Body of pancreas (tissue), 4 donors: Measurements from ENCODE around the gene RFTN1. TPM values are rescaled to one million over a fixed set of nuclear protein-coding genes. Genes with fewer than 3 reads are reported as not detected.

ENCODE experiments used
- ATAC-seq: fragments of 150-250 bp; one replicate; pipeline ENCODE4 v1.9.1; 2016
- DNase-seq, 4 donors: peaks; one replicate each; pipeline ENCODE4 v3.0.0-alpha.2; 2019
- H3K27ac ChIP-seq, 4 donors: fragments of 200-600 bp; sonication (generic); 1 replicate in 3 of 4; 2 replicates in 1 of 4; pipeline versions ENCODE4 v1.5.1 to v1.6.1; 2016 to 2019; ENCODE audit warnings: mild to moderate bottlenecking in 1 of 4, mixed read lengths in 1 of 4, moderate library complexity in 1 of 4
- H3K27me3 ChIP-seq, 2 donors: fragments of 200-600 bp; sonication (generic); one replicate each; pipeline ENCODE4 v1.6.0; 2016; ENCODE audit warnings: mild to moderate bottlenecking in 1 of 2
- H3K36me3 ChIP-seq, 2 donors: fragments of 200-600 bp; sonication (generic); replicated peaks in 1 of 2; 2 replicates each; pipeline ENCODE4 v1.5.1; 2016; ENCODE audit warnings: low read depth in 2 of 2; ENCODE audit not compliant: insufficient read depth in 1 of 2
- H3K4me1 ChIP-seq: fragments of 200-600 bp; sonication (generic); one replicate; pipeline ENCODE4 v1.6.0; 2016
- H3K4me3 ChIP-seq, 2 donors: fragments of 200-600 bp; sonication (generic); 1 replicate in 1 of 2; 2 replicates in 1 of 2; pipeline ENCODE4 v1.5.1; 2016 to 2019
- H3K9me3 ChIP-seq, 3 donors: fragments of 200-600 bp; sonication (generic); 1 replicate in 2 of 3; 2 replicates in 1 of 3; pipeline ENCODE4 v1.5.1; 2016
- POLR2A ChIP-seq, 3 donors: fragments of 450-650 bp; IDR thresholded peaks; one replicate each; pipeline ENCODE4 v1.6.1; 2016; ENCODE audit warnings: antibody characterized with exemption in 3 of 3, mild to moderate bottlenecking in 2 of 3
- WGBS, 2 donors: methylation state at CpG; one replicate each; pipeline ENCODE4 v1.1.5; 2017; 5-methylcytosine and 5-hydroxymethylcytosine counted together
- intact Hi-C: fragments of 100-400 bp; cut with DNase I; formaldehyde crosslinking; loops from one replicate; pipeline ENCODE4 v1.15.1; 2023
- total RNA-seq, 2 donors: library from RNA; depleted of rRNA; stranded (reverse); fragments of >200 nt; gene quantifications; one replicate each; pipeline ENCODE4 v1.1.0, GENCODE V29; 2016
- TF ChIP-seq, protein P1 (sequence below), 7 experiments: fragments of 450-650 bp in 4 of 7; fragments of 200-600 bp in 3 of 7; sonication (generic) in 3 of 7; IDR thresholded peaks; one replicate each; pipeline ENCODE4 v1.5.1; 2016 to 2019; ENCODE audit warnings: antibody characterized with exemption in 7 of 7

Gene RFTN1
- total RNA-seq, 2 donors from 2014 or later: 6.5 to 28.0 TPM

DNA sequence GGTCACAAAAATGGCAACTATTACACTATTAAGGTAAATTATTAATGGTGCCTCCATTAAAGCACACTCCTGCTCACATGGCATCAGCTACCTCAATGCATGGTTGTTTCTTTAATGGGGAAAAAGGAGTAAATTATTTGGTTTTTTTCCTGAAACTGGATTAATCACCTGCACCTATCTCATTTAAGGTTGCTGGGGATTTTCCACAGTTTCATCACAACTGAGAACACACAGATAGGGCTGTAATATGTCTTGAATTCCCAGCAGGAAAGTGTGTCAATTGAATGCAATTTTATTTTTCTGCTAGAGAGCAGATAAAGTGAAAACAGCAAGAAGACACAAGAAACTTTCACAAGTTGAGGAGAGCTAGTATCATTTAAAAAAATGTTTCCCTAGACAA, 36.4 kb downstream of the RFTN1 start:
- TF ChIP-seq, protein P1, sequence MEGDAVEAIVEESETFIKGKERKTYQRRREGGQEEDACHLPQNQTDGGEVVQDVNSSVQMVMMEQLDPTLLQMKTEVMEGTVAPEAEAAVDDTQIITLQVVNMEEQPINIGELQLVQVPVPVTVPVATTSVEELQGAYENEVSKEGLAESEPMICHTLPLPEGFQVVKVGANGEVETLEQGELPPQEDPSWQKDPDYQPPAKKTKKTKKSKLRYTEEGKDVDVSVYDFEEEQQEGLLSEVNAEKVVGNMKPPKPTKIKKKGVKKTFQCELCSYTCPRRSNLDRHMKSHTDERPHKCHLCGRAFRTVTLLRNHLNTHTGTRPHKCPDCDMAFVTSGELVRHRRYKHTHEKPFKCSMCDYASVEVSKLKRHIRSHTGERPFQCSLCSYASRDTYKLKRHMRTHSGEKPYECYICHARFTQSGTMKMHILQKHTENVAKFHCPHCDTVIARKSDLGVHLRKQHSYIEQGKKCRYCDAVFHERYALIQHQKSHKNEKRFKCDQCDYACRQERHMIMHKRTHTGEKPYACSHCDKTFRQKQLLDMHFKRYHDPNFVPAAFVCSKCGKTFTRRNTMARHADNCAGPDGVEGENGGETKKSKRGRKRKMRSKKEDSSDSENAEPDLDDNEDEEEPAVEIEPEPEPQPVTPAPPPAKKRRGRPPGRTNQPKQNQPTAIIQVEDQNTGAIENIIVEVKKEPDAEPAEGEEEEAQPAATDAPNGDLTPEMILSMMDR (IDR thresholded peaks at IDR 0.05): no peak
- no peak for TF ChIP-seq POLR2A (IDR thresholded peaks at IDR 0.05)
- Histone ChIP-seq H3K27ac (no peak overlapping the region), H3K36me3 (no peaks in the 10 kb centered on the region), H3K27me3 (no peaks in the 10 kb centered on the region), H3K9me3 (no peaks in the 10 kb centered on the region), H3K4me1 (peaks cover 10% of the 10 kb centered on the region), H3K4me3 (no peak overlapping the region)
- no peak for DNase-seq
- no peak for ATAC-seq
- intact Hi-C loops: no loop called here

DNA sequence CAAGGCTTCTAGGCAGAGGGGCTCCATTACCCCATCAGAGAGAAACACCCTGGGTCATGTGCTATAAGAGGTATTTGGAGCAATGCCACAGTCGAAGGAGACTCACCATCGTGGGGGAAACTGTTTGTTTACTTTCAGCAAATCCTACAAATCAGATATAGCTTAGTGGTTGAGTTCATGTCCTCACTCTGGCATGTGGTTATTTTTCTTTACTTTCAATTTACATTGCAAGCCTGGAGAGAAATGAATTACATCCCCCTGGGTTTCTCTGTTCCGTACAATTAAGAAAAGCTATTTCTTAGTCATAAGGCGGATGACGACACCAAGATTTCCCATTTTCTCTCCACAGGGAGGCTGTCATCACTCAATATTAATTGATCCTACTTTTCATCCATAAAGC, 36.9 kb downstream of the RFTN1 start:
- no peak overlapping the region for H3K27ac ChIP-seq
- peaks cover 6% of the 10 kb centered on the region for H3K4me1 ChIP-seq
- no peak for ATAC-seq
- H3K9me3 ChIP-seq: no peaks in the 10 kb centered on the region
- TF ChIP-seq, protein P1 (IDR thresholded peaks at IDR 0.05): no peak
- TF ChIP-seq POLR2A (IDR thresholded peaks at IDR 0.05): no peak
- intact Hi-C loops: no loop called here
- no peaks in the 10 kb centered on the region for H3K36me3 ChIP-seq
- no peak overlapping the region for H3K4me3 ChIP-seq
- WGBS, 2 donors: 38 to 45% methylated on average over 5 of the region's 5 CpGs
- no peak for DNase-seq
- H3K27me3 ChIP-seq: no peaks in the 10 kb centered on the region

DNA sequence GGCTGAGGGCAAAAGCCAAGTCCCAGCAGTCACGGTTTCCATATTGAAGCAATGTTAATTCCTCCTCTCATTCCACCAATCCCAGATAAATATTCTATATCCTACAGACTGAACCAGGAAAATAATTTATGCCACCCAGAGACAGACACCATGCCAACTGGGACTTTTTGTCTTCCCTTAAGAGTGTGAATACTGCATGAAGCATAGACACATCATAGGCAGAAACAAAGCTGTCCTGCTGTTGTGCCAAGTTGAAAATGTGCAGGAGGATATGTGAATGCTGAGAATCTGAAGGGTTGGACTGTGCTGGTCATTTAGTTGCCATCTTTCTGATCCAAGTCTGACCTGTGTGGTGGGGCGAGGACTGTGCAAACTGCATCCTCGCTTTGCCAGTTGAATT, 37.7 kb downstream of the RFTN1 start:
- no peak for ATAC-seq
- 84 to 95% methylated on average over 3 of the region's 3 CpGs for WGBS, 2 donors
- TF ChIP-seq POLR2A (IDR thresholded peaks at IDR 0.05): no peak
- TF ChIP-seq, protein P1 (IDR thresholded peaks at IDR 0.05): no peak

DNA sequence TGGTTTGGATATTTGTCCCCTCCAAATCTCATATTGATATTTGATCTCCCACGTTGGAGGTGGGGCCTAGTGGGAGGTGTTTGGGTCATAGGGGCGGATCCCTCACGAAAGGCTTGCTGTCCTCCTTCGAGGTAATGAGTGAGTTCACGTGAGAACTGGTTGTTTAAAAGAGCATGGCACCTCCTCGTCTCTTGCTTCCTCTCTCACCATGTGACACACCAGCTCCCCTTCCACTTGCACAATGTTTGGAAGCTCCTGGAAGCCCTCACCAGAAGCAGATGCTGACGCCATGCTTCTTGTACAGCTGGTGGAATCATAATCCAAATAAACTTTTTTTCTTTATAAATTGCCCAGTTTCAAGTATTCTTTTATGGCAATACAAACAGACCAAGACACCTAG, 38.6 kb downstream of the RFTN1 start:
- intact Hi-C loops: no loop called here
- H3K27ac ChIP-seq: no peak overlapping the region
- no peak for DNase-seq

More for the DNA sequence above, 37.7 kb downstream of the RFTN1 start:
- Histone ChIP-seq H3K4me3 (no peak overlapping the region), H3K36me3 (no peaks in the 10 kb centered on the region), H3K27me3 (no peaks in the 10 kb centered on the region), H3K4me1 (peaks cover 5% of the 10 kb centered on the region), H3K27ac (no peak overlapping the region), H3K9me3 (no peaks in the 10 kb centered on the region)
- no peak for DNase-seq
- intact Hi-C loops: no loop called here

GRCh38 chr3:16474216-16474615, 39.3 kb downstream of the RFTN1 start:
- ATAC-seq: no peak
- no peak for DNase-seq
- TF ChIP-seq POLR2A (IDR thresholded peaks at IDR 0.05): no peak
- TF ChIP-seq, protein P1 (IDR thresholded peaks at IDR 0.05): no peak
- Histone ChIP-seq H3K27ac (no peak overlapping the region), H3K4me3 (no peak overlapping the region), H3K9me3 (no peaks in the 10 kb centered on the region), H3K36me3 (no peaks in the 10 kb centered on the region), H3K4me1 (no peaks in the 10 kb centered on the region), H3K27me3 (no peaks in the 10 kb centered on the region)
- 13 to 25% methylated on average over 2 of the region's 2 CpGs for WGBS, 2 donors
- intact Hi-C loops: no loop called here

More for the DNA sequence above, 38.6 kb downstream of the RFTN1 start:
- WGBS, 2 donors: 64 to 72% methylated on average over 7 of the region's 7 CpGs
- no peak for ATAC-seq
- Histone ChIP-seq H3K9me3 (no peaks in the 10 kb centered on the region), H3K4me1 (no peaks in the 10 kb centered on the region), H3K4me3 (no peak overlapping the region), H3K36me3 (no peaks in the 10 kb centered on the region), H3K27me3 (no peaks in the 10 kb centered on the region)
- TF ChIP-seq, protein P1 (IDR thresholded peaks at IDR 0.05): no peak
- no peak for TF ChIP-seq POLR2A (IDR thresholded peaks at IDR 0.05)
